Upper lobe of left lung (tissue), 4 donors: Measurements from ENCODE around the gene PATJ.

ENCODE experiments used
- POLR2A ChIP-seq, 4 donors: fragments of 450-650 bp; IDR thresholded peaks; one replicate each; pipeline ENCODE4 v1.5.1; 2016 to 2017; ENCODE audit warnings: antibody characterized with exemption in 4 of 4, mild to moderate bottlenecking in 2 of 4
- POLR2AphosphoS5 ChIP-seq, 2 donors: sonication (generic); formaldehyde crosslinking; IDR thresholded peaks; one replicate each; pipeline ENCODE4 v1.5.1; 2017; ENCODE audit warnings: antibody characterized with exemption in 2 of 2
- TF ChIP-seq, protein P1 (sequence below), 6 experiments: fragments of 450-650 bp in 4 of 6; fragments of 200-600 bp in 2 of 6; sonication (generic) in 2 of 6; IDR thresholded peaks; one replicate each; pipeline ENCODE4 v1.5.1; 2016 to 2019; ENCODE audit warnings: antibody characterized with exemption in 6 of 6

DNA sequence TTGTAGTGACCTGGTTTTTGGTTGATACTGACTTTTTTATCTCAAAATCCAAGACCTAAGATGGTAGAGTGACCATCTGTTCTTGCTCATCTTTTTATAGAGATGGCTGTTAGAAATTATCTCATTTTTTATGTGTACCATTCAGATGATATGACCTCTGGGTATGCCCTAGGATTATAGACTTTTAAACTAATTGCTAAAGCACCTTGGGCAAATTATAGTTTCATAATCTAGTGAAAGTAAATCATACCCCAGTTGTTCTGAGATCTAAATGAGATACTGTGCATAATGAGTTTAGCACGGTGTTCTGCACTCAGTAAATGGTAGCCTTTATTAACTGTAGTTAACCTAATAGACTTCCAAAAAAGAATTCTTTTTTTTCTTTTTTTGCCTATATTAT lies 269.8 kb downstream of the PATJ start:
- no peak for TF ChIP-seq POLR2AphosphoS5 (IDR thresholded peaks at IDR 0.05)
- TF ChIP-seq POLR2A (IDR thresholded peaks at IDR 0.05), result no peak
- TF ChIP-seq, protein P1, sequence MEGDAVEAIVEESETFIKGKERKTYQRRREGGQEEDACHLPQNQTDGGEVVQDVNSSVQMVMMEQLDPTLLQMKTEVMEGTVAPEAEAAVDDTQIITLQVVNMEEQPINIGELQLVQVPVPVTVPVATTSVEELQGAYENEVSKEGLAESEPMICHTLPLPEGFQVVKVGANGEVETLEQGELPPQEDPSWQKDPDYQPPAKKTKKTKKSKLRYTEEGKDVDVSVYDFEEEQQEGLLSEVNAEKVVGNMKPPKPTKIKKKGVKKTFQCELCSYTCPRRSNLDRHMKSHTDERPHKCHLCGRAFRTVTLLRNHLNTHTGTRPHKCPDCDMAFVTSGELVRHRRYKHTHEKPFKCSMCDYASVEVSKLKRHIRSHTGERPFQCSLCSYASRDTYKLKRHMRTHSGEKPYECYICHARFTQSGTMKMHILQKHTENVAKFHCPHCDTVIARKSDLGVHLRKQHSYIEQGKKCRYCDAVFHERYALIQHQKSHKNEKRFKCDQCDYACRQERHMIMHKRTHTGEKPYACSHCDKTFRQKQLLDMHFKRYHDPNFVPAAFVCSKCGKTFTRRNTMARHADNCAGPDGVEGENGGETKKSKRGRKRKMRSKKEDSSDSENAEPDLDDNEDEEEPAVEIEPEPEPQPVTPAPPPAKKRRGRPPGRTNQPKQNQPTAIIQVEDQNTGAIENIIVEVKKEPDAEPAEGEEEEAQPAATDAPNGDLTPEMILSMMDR (IDR thresholded peaks at IDR 0.05), result no peak
